K562 (cell line): ENCODE measurements around the gene APLF. TPM values are rescaled to one million over a fixed set of nuclear protein-coding genes. Genes with fewer than 3 reads are reported as not detected.
A peak's percentile ranks its signal among the peaks of the same experiment; 100 is the strongest.

Source experiments
- ATAC-seq: fragments of 200-7000 bp; cut with Tn5 transposase; 3 replicates; pipeline ENCODE4 v1.9.1; 2020; ENCODE audit warnings: moderate library complexity
- BruUV-seq: library from RNA; stranded (reverse); fragments of 400-500 nt; replicated peaks from 2 replicates; lab custom pipeline; 2021; lab: Mats Ljungman, UMichigan
- CTCF ChIA-PET: fragments of 300-600 bp; formaldehyde crosslinking; extraction: SDS; loops from one replicate; lab custom pipeline; 2021; ENCODE audit warnings: low intra/inter-chr PET ratio; lab: Yijun Ruan, JAX
- POLR2A ChIA-PET: fragments of 300-600, 350-650 bp; sonication (Branson Sonifier 250); formaldehyde crosslinking; extraction: SDS; loops from one replicate; lab custom pipeline; 2021; ENCODE audit warnings: antibody characterized with exemption, inconsistent platforms; lab: Yijun Ruan, JAX
- DNase-seq, 4 experiments: peaks; one replicate each; pipeline versions ENCODE4 v3.0.0 to v3.0.0-alpha.2; 2011 to 2018; ENCODE audit warnings: low spot score in 3 of 4, mixed read lengths in 3 of 4; ENCODE audit errors: extremely low read depth in 1 of 4
- FAIRE-seq: peaks from 2 replicates; lab custom pipeline; 2011; peaks lifted over from hg19 to GRCh38; lab: Jason Lieb, UNC
- H2AFZ ChIP-seq: 2 replicates; pipeline ENCODE4 v1.6.0; 2011; ENCODE audit warnings: low read depth, low read length, control low read depth, inconsistent platforms
- H3K27ac ChIP-seq: fragments of 200-600 bp; 3 replicates; pipeline ENCODE4 v1.8.0; 2011; ENCODE audit warnings: low read depth, mild to moderate bottlenecking, control low read depth, inconsistent platforms, low read length, moderate library complexity, mixed read lengths; ENCODE audit errors: extremely low read depth
- H3K27me3 ChIP-seq, 2 experiments: fragments of 300-600 bp in 1 of 2; 2 replicates in 1 of 2; 3 replicates in 1 of 2; pipeline versions ENCODE4 v1.6.0 to v1.8.0; 2011; ENCODE audit warnings: inconsistent platforms in 2 of 2, low read length in 2 of 2, mild to moderate bottlenecking in 1 of 2, mixed read lengths in 1 of 2, moderate library complexity in 1 of 2; ENCODE audit not compliant: control insufficient read depth in 2 of 2, insufficient read depth in 2 of 2
- H3K36me3 ChIP-seq: fragments of 300-600 bp; 3 replicates; pipeline ENCODE4 v1.8.0; 2011; ENCODE audit warnings: mild to moderate bottlenecking, low read length, inconsistent platforms; ENCODE audit not compliant: control insufficient read depth, insufficient read depth
- H3K4me1 ChIP-seq, 2 experiments: fragments of 200-600 bp in 1 of 2; replicated peaks in 1 of 2; 2 replicates in 1 of 2; 3 replicates in 1 of 2; pipeline versions ENCODE4 v1.5.1 to v1.8.0; 2011; ENCODE audit warnings: inconsistent platforms in 2 of 2, low read length in 2 of 2, mild to moderate bottlenecking in 1 of 2, mixed read lengths in 1 of 2, moderate library complexity in 1 of 2; ENCODE audit not compliant: control insufficient read depth in 2 of 2, insufficient read depth in 2 of 2
- H3K4me2 ChIP-seq: 2 replicates; pipeline ENCODE4 v1.6.1; 2011; ENCODE audit warnings: low read length, control low read depth, inconsistent platforms, mixed read lengths; ENCODE audit not compliant: insufficient read depth
- H3K4me3 ChIP-seq: fragments of 200-600 bp; sonication (generic), shearing (Covaris generic); 2 replicates; pipeline ENCODE4 v1.5.1; 2016; ENCODE audit warnings: control low read depth, inconsistent platforms
- H3K79me2 ChIP-seq: fragments of 200-600 bp; 3 replicates; pipeline ENCODE4 v1.8.0; 2011; ENCODE audit warnings: low read length, inconsistent platforms; ENCODE audit not compliant: control insufficient read depth, insufficient read depth
- H3K9ac ChIP-seq, 2 experiments: 2 replicates each; pipeline versions ENCODE4 v1.6.0 to v1.6.1; 2011; ENCODE audit warnings: low read depth in 2 of 2, low read length in 2 of 2, control low read depth in 1 of 2, inconsistent platforms in 1 of 2, mild to moderate bottlenecking in 1 of 2, mixed read lengths in 1 of 2; ENCODE audit not compliant: insufficient read depth in 1 of 2
- H3K9me1 ChIP-seq: one replicate; pipeline ENCODE4 v1.6.0; 2011; ENCODE audit warnings: inconsistent platforms, mild to moderate bottlenecking, low read length, moderate library complexity; ENCODE audit not compliant: control insufficient read depth, insufficient read depth
- H3K9me3 ChIP-seq: replicated peaks from 2 replicates; pipeline ENCODE4 v1.5.1; 2011; ENCODE audit warnings: low read depth, low read length, inconsistent platforms; ENCODE audit not compliant: control insufficient read depth, insufficient read depth
- H4K20me1 ChIP-seq: replicated peaks from 2 replicates; pipeline ENCODE4 v1.6.1; 2011; ENCODE audit warnings: low read length, inconsistent platforms, mixed read lengths; ENCODE audit not compliant: control insufficient read depth, insufficient read depth
- ARHGAP35 ChIP-seq: fragments of 450-650 bp; IDR thresholded peaks from 2 replicates; pipeline ENCODE4 v1.6.1; 2018; ENCODE audit not compliant: partially characterized antibody
- BCL6 ChIP-seq: fragments of 250-450 bp; sonication (Bioruptor Pico); IDR thresholded peaks from 2 replicates; pipeline ENCODE4 v1.4.0; 2020
- CGGBP1 ChIP-seq: fragments of 250-450 bp; sonication (Bioruptor Pico); IDR thresholded peaks from 2 replicates; pipeline ENCODE4 v1.9.0; 2021; ENCODE audit warnings: mild to moderate bottlenecking
- CTCF ChIP-seq, 3 experiments: IDR thresholded peaks in 2 of 3; conservative IDR thresholded peaks in 1 of 3; 2 replicates each; pipeline ENCODE4 v1.5.1; 2011 to 2012; ENCODE audit warnings: low read length in 3 of 3, mild to moderate bottlenecking in 3 of 3, control low read depth in 2 of 3, improper control_type of control experiment in 1 of 3, inconsistent platforms in 1 of 3, low read depth in 1 of 3, mixed read lengths in 1 of 3, moderate library complexity in 1 of 3; ENCODE audit not compliant: insufficient read depth in 2 of 3
- EGR1 ChIP-seq: fragments of 450-650 bp; conservative IDR thresholded peaks from 2 replicates; pipeline ENCODE4 v1.6.1; 2017; ENCODE audit warnings: mild to moderate bottlenecking
- HDAC3 ChIP-seq: fragments of 450-650 bp; IDR thresholded peaks from 2 replicates; pipeline ENCODE4 v1.6.1; 2018; ENCODE audit warnings: borderline replicate concordance, mild to moderate bottlenecking, moderate library complexity; ENCODE audit not compliant: partially characterized antibody
- KLF16 ChIP-seq: IDR thresholded peaks from 2 replicates; pipeline ENCODE4 v1.6.1; 2016; ENCODE audit warnings: antibody characterized with exemption
- NFIX ChIP-seq: fragments of 250-450 bp; sonication (Bioruptor Pico); IDR thresholded peaks from 2 replicates; pipeline ENCODE4 v1.4.0; 2020; ENCODE audit warnings: low read depth, mild to moderate bottlenecking, moderate library complexity
- PCBP2 ChIP-seq: fragments of 200-400 bp; formaldehyde crosslinking; IDR thresholded peaks from 2 replicates; pipeline ENCODE4 v1.6.1; 2018; ENCODE audit warnings: low read length, low read depth, mild to moderate bottlenecking, moderate library complexity; ENCODE audit not compliant: poor library complexity, severe bottlenecking
- PREB ChIP-seq: sonication (generic); formaldehyde crosslinking; IDR thresholded peaks from 2 replicates; pipeline ENCODE4 v1.8.1; 2023; ENCODE audit warnings: mild to moderate bottlenecking, missing genetic modification reagents
- RAD21 ChIP-seq, 2 experiments: fragments of 250-450 bp in 1 of 2; fragments of 450-650 bp in 1 of 2; sonication (Bioruptor Pico) in 1 of 2; formaldehyde crosslinking in 1 of 2; IDR thresholded peaks in 1 of 2; conservative IDR thresholded peaks in 1 of 2; 2 replicates each; pipeline versions ENCODE4 v1.4.0 to v1.8.0; 2020 to 2022; ENCODE audit warnings: mild to moderate bottlenecking in 2 of 2, moderate library complexity in 1 of 2
- SETDB1 ChIP-seq: IDR thresholded peaks from one replicate; pipeline ENCODE4 v1.6.1; 2012; ENCODE audit warnings: low read length, control low read depth, inconsistent platforms
- ZKSCAN1 ChIP-seq: fragments of 150-350 bp; IDR thresholded peaks from 2 replicates; pipeline ENCODE4 v1.6.1; 2016; ENCODE audit warnings: low read depth, low read length
- ZNF239 ChIP-seq: fragments of 250-450 bp; sonication (Bioruptor Pico); IDR thresholded peaks from 2 replicates; pipeline ENCODE4 v1.4.0; 2020; ENCODE audit warnings: mild to moderate bottlenecking
- ZNF277 ChIP-seq: fragments of 250-450 bp; sonication (Bioruptor Pico); IDR thresholded peaks from 2 replicates; pipeline ENCODE4 v1.8.0; 2022; ENCODE audit warnings: inconsistent platforms, mild to moderate bottlenecking, moderate library complexity, borderline replicate concordance
- ZNF324 ChIP-seq: fragments of 250-450 bp; sonication (Bioruptor Pico); IDR thresholded peaks from 2 replicates; pipeline ENCODE4 v1.4.0; 2020; ENCODE audit warnings: mild to moderate bottlenecking
- ZNF57 ChIP-seq: fragments of 450-650 bp; formaldehyde crosslinking; IDR thresholded peaks from 2 replicates; pipeline ENCODE4 v1.4.0; 2020; ENCODE audit warnings: mild to moderate bottlenecking, moderate library complexity
- WGBS: fragments of 100-300 bp; shearing (Covaris generic); methylation state at CpG from one replicate; pipeline ENCODE4 v1.1.6; 2016; ENCODE audit warnings: low coverage, mixed read lengths; ENCODE audit not compliant: insufficient coverage; ENCODE audit errors: missing lambda C conversion rate; 5-methylcytosine and 5-hydroxymethylcytosine counted together
- in situ Hi-C: fragments of 300-500 bp; cut with MboI; formaldehyde crosslinking; loops from 4 replicates; pipeline ENCODE4 v1.15.0; 2018; ENCODE audit warnings: inconsistent platforms, mixed read lengths
- intact Hi-C: fragments of 100-400 bp; cut with micrococcal nuclease; formaldehyde crosslinking; loops from 2 replicates; pipeline ENCODE4 v1.14.2; 2022
- polyA plus RNA-seq, 8 experiments: library from polyadenylated mRNA; depleted of rRNA in 4 of 8; stranded (reverse) in 5 of 8; unstranded in 3 of 8; fragments of >200 nt; fragmentation: Nextera tagmentation in 2 of 8; fragmentation: Illumina TruSeq in 1 of 8; extraction: Ambion mirVana in 2 of 8; extraction: Trizol in 1 of 8; gene quantifications; 2 replicates each; pipeline versions ENCODE4 v1.2.1 to v1.2.3, GENCODE V29; 2011 to 2014; ENCODE audit warnings: inconsistent platforms in 1 of 8, missing spikeins in 1 of 8
- total RNA-seq, 7 experiments: library from RNA; depleted of rRNA in 6 of 7; stranded (reverse); fragments of >200 nt in 6 of 7; fragmentation: Illumina TruSeq in 2 of 7; extraction: Trizol in 2 of 7; gene quantifications; 2 replicates each; pipeline versions ENCODE4 v1.2.1 to v1.2.3, GENCODE V29; 2011 to 2021; ENCODE audit warnings: low replicate concordance in 1 of 7

Gene APLF
- total and polyA plus RNA-seq, 9 of the 15 experiments (the other 6 are each of a cell fraction or from before 2014, with no cell fraction given): 0.07 to 1.1 (median 0.71) TPM

- DNase-seq (no peak), FAIRE-seq (peak; percentile 55), ATAC-seq (no peak)
- Histone ChIP-seq H2AFZ (peak overlapping the region; percentile 65), H3K4me3 (no peak overlapping the region), H3K9me3 (no peaks in the 10 kb centered on the region), H3K4me1 (peaks cover 5 to 17% of the 10 kb centered on the region in 2 experiments; a peak in 3 of 5 replicates), H3K27me3 (no peaks in the 10 kb centered on the region), H3K79me2 (no peaks in the 10 kb centered on the region), H4K20me1 (no peaks in the 10 kb centered on the region), H3K36me3 (no peaks in the 10 kb centered on the region), H3K9ac (no peak overlapping the region), H3K4me2 (no peak overlapping the region), H3K27ac (no peak overlapping the region), H3K9me1 (no peaks in the 10 kb centered on the region)
- WGBS: 13% methylated on average over 2 of the region's 2 CpGs
- BruUV-seq: no TSS peak
- in situ Hi-C loops: no loop called here
- intact Hi-C loops: no loop called here
- CTCF ChIA-PET: no interaction called here
- POLR2A ChIA-PET: interaction anchor here (0.7 to 0.9 kb wide), 2 partner anchors 8 to 12 kb away, joined by 3 read pairs; no protein-coding TSS in a partner anchor
- TF ChIP-seq ARHGAP35 (no peak), ZNF57 (no peak), RAD21 (CRISPR knock-in tag; conservative IDR thresholded peaks at IDR 0.05 in 1 of 2, IDR thresholded peaks at IDR 0.05 in 1 of 2) (peak in 1 of 2 experiments; percentile 28; a peak in 2 of 4 replicates), NFIX (CRISPR knock-in tag) (peak; percentile 100), EGR1 (no peak), ZNF277 (CRISPR knock-in tag) (no peak), ZNF239 (CRISPR knock-in tag) (no peak), ZNF324 (CRISPR knock-in tag) (no peak), KLF16 (no peak), PCBP2 (no peak), SETDB1 (no peak), BCL6 (no peak), HDAC3 (peak; percentile 10), ZKSCAN1 (no peak), CTCF (IDR thresholded peaks at IDR 0.05 in 2 of 3, conservative IDR thresholded peaks at IDR 0.05 in 1 of 3; ENCODE audit: insufficient read depth in 2 of 3, low read depth in 1 of 3, low read length in 3 of 3) (no peak), CGGBP1 (no peak), PREB (CRISPR knock-in tag) (no peak)
These were observed 121.2 kb downstream of the APLF start for GRCh38 chr2:68588589-68588988.
